Immature natural killer cell (primary cell): ENCODE data around the gene KCNJ13. TPM values are rescaled to one million over a fixed set of nuclear protein-coding genes. Genes with fewer than 3 reads are reported as not detected.
A peak's percentile ranks its signal among the peaks of the same experiment; 100 is the strongest.

ENCODE experiments used
- DNase-seq, 3 donors: peaks; one replicate each; pipeline ENCODE4 v3.0.0; 2022; ENCODE audit warnings: mixed read lengths in 1 of 3
- H3K27ac Mint-ChIP-seq, 6 donors: one replicate each; pipeline ENCODE4 v1.8.0; 2020; ENCODE audit warnings: mixed read lengths in 6 of 6, mild to moderate bottlenecking in 5 of 6, inconsistent platforms in 4 of 6, moderate library complexity in 3 of 6
- H3K27me3 Mint-ChIP-seq, 3 donors: one replicate each; pipeline ENCODE4 v1.8.0; 2020 to 2021; ENCODE audit warnings: low read depth in 3 of 3, mild to moderate bottlenecking in 3 of 3, mixed read lengths in 3 of 3, moderate library complexity in 3 of 3, inconsistent platforms in 1 of 3
- H3K36me3 Mint-ChIP-seq, 3 donors: one replicate each; pipeline ENCODE4 v1.8.0; 2020; ENCODE audit warnings: mixed read lengths in 3 of 3, inconsistent platforms in 2 of 3, mild to moderate bottlenecking in 2 of 3
- H3K4me1 Mint-ChIP-seq, 2 donors: one replicate each; pipeline ENCODE4 v1.8.0; 2020; ENCODE audit warnings: inconsistent platforms in 2 of 2, mild to moderate bottlenecking in 2 of 2, mixed read lengths in 2 of 2, moderate library complexity in 1 of 2
- H3K4me3 Mint-ChIP-seq, 5 donors: one replicate each; pipeline ENCODE4 v1.8.0; 2020; ENCODE audit warnings: mild to moderate bottlenecking in 5 of 5, mixed read lengths in 5 of 5, inconsistent platforms in 3 of 5, moderate library complexity in 3 of 5
- H3K9me3 Mint-ChIP-seq, 6 donors: one replicate each; pipeline ENCODE4 v1.8.0; 2020; ENCODE audit warnings: mild to moderate bottlenecking in 6 of 6, mixed read lengths in 6 of 6, inconsistent platforms in 4 of 6, moderate library complexity in 3 of 6
- polyA plus RNA-seq, 3 donors: library from polyadenylated mRNA; unstranded; fragments of 300-500 nt; fragmentation: Illumina TruSeq; gene quantifications; one replicate each; pipeline ENCODE4 v1.2.3, GENCODE V29; 2021

KCNJ13 gene
- polyA plus RNA-seq, 3 donors from 2014 or later, result 0.56 TPM; not detected in 2

DNA sequence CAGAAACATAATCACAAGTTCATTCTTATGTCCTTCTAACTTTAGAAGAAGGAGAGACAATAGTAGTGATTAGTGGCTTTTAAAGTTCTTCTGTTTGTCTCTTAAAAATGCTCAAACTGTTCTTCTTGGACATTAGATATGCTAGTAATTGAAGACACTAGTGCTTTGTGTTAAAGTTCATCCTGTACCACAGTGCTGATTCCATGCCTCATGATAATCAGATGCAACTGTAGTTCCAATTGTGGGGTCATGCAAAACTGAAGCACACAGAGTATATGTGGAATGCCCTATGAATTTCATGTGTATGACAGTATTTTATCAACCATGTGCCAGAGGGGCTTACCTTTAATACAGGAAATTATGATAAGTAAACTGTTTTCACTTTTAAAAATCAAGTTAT is 11.4 kb upstream of the KCNJ13 start:
- no peaks in the 10 kb centered on the region for H3K9me3 Mint-ChIP-seq
- no peaks in the 10 kb centered on the region for H3K4me1 Mint-ChIP-seq
- H3K36me3 Mint-ChIP-seq, result peaks cover 25 to 56% (median 30%) of the 10 kb centered on the region in 3 donors
- no peak overlapping the region for H3K4me3 Mint-ChIP-seq
- DNase-seq, result no peak
- H3K27ac Mint-ChIP-seq, result no peak overlapping the region
- H3K27me3 Mint-ChIP-seq, result no peaks in the 10 kb centered on the region

DNA sequence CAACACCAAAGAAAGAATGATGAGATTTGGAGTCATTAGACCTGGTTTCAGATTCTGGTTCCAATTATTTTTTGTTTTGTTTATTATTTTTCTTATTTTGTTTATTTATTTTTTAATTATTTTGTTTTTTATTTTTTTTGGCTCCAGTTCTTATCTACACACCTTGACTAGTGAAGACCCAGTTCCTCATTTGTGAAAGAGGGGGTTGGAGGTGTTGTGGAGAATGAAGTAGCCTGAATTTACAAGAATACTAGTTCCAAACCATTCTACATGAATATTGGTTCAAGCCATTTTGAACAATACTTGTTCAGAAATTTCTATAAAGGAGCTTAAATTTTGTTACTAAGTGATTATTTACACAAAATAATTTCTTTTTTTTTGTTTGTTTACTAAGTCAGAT is 6.9 kb upstream of the KCNJ13 start:
- Mint-ChIP-seq H3K4me3 (no peak overlapping the region), H3K27me3 (peaks cover 0 to 3% (median 0%) of the 10 kb centered on the region in 3 donors), H3K4me1 (peaks cover 0 to 5% of the 10 kb centered on the region in 2 donors), H3K36me3 (peaks cover 5 to 32% (median 19%) of the 10 kb centered on the region in 3 donors), H3K27ac (no peak overlapping the region), H3K9me3 (no peaks in the 10 kb centered on the region)
- DNase-seq, result no peak

GRCh38 chr2:232781765-232782164 is 5.4 kb upstream of the KCNJ13 start:
- H3K27me3 Mint-ChIP-seq, result peaks cover 0 to 3% (median 0%) of the 10 kb centered on the region in 3 donors
- no peak for DNase-seq

DNA sequence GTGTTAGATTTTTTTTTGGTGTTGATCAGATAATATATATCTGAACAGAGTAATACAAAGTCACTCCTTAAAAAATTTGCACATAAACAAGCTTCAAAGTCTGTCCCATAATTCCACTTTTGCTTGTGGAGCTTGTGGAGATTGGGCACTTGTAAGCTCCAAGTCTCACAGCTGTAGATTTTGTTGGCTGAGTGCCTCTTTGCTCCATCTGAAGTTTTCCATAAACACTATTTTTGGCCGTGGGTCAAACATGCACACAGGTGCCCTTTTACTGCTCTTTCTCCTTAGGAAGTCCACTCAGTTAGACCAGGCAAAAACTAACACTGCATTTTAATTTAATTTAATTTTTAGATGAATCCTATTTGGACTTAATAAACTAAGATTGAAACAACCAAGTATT is 3.6 kb upstream of the KCNJ13 start:
- Mint-ChIP-seq H3K27ac (no peak overlapping the region), H3K9me3 (no peaks in the 10 kb centered on the region), H3K27me3 (peaks cover 0 to 3% (median 0%) of the 10 kb centered on the region in 3 donors), H3K4me1 (peaks cover 0 to 5% of the 10 kb centered on the region in 2 donors), H3K4me3 (no peak overlapping the region), H3K36me3 (peaks cover 0 to 20% (median 10%) of the 10 kb centered on the region in 3 donors)
- no peak for DNase-seq

More at GRCh38 chr2:232781765-232782164, 5.4 kb upstream of the KCNJ13 start:
- Mint-ChIP-seq H3K27ac (no peak overlapping the region), H3K36me3 (peaks cover 0 to 22% (median 12%) of the 10 kb centered on the region in 3 donors), H3K4me3 (no peak overlapping the region), H3K9me3 (no peaks in the 10 kb centered on the region), H3K4me1 (peaks cover 0 to 5% of the 10 kb centered on the region in 2 donors)

DNA sequence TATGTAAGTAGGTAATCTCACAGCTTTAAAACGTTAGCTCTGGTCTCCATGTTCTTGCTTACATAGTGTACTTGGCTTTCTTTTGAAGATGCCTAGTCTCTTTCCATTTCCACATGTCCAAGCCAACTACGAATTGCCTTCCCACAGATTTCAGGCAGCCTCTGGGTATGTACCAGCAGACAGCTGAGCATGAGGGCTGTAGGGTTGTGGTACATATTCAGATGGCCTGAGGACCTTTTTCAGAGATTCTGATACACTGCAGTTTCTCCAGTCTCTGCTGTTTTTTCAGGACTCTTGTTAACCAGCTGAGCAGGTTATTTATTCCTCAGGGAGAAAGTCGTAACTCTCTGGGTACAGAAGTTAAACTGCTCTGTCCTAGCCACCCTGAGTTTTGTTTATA is 3.1 kb upstream of the KCNJ13 start:
- Mint-ChIP-seq H3K27ac (no peak overlapping the region), H3K36me3 (peaks cover 0 to 15% (median 5%) of the 10 kb centered on the region in 3 donors), H3K4me1 (peaks cover 0 to 5% of the 10 kb centered on the region in 2 donors), H3K9me3 (no peaks in the 10 kb centered on the region), H3K27me3 (peaks cover 0 to 3% (median 0%) of the 10 kb centered on the region in 3 donors), H3K4me3 (no peak overlapping the region)
- DNase-seq, result no peak

- peaks cover 5 to 16% of the 10 kb centered on the region in 2 donors for H3K4me1 Mint-ChIP-seq
- no peaks in the 10 kb centered on the region for H3K9me3 Mint-ChIP-seq
- H3K36me3 Mint-ChIP-seq, result peaks cover 0 to 15% (median 5%) of the 10 kb centered on the region in 3 donors
- no peak overlapping the region for H3K4me3 Mint-ChIP-seq
- no peak overlapping the region for H3K27ac Mint-ChIP-seq
- H3K27me3 Mint-ChIP-seq, result peaks cover 0 to 4% (median 0%) of the 10 kb centered on the region in 3 donors
- no peak for DNase-seq
Measured at GRCh38 chr2:232777276-232777675, 911 bp upstream of the KCNJ13 start.

DNA sequence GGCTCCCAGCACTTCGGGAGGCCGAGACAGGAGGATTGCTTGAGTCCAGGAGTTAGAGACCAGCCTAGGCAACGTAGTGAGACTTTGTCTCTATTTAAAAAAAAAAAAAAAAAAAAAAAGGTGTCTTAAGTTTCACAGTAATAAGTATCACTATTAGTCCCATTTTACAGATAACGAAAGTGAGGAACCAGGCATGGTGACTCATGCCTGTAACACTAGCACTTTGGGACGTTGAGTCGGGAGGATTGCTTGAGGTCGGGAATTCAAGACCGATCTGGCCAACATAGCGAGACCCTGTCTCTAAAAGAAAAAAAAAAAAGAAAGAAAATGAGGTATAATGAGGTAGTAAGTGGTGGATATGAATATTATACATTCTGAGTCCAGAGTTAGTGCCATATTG is 2.5 kb downstream of the KCNJ13 start:
- no peak for DNase-seq
- Mint-ChIP-seq H3K27me3 (peaks cover 0 to 2% (median 0%) of the 10 kb centered on the region in 3 donors), H3K36me3 (peaks cover 0 to 6% (median 4%) of the 10 kb centered on the region in 3 donors), H3K4me3 (no peak overlapping the region), H3K9me3 (no peaks in the 10 kb centered on the region), H3K4me1 (peaks cover 9 to 16% of the 10 kb centered on the region in 2 donors), H3K27ac (no peak overlapping the region)

GRCh38 chr2:232772531-232772930 is 3.8 kb downstream of the KCNJ13 start:
- peaks cover 9 to 16% of the 10 kb centered on the region in 2 donors for H3K4me1 Mint-ChIP-seq
- no peaks in the 10 kb centered on the region for H3K9me3 Mint-ChIP-seq
- no peak for DNase-seq
- no peak overlapping the region for H3K4me3 Mint-ChIP-seq
- peaks cover 0 to 2% (median 0%) of the 10 kb centered on the region in 3 donors for H3K27me3 Mint-ChIP-seq
- peak overlapping the region in 2 of 6 donors; percentile 64 to 77 for H3K27ac Mint-ChIP-seq
- peaks cover 7 to 15% (median 9%) of the 10 kb centered on the region in 3 donors for H3K36me3 Mint-ChIP-seq

GRCh38 chr2:232771870-232772269 is 4.5 kb downstream of the KCNJ13 start:
- DNase-seq, result no peak
- no peak overlapping the region for H3K4me3 Mint-ChIP-seq
- H3K9me3 Mint-ChIP-seq, result no peaks in the 10 kb centered on the region
- peaks cover 8 to 18% (median 9%) of the 10 kb centered on the region in 3 donors for H3K36me3 Mint-ChIP-seq
- peak overlapping the region in 3 of 6 donors; percentile 4 to 18 (median 9) for H3K27ac Mint-ChIP-seq
- H3K4me1 Mint-ChIP-seq, result peaks cover 9 to 16% of the 10 kb centered on the region in 2 donors
- H3K27me3 Mint-ChIP-seq, result peaks cover 0 to 2% (median 0%) of the 10 kb centered on the region in 3 donors

- Mint-ChIP-seq H3K27me3 (peaks cover 0 to 2% (median 0%) of the 10 kb centered on the region in 3 donors), H3K4me3 (no peak overlapping the region), H3K4me1 (peaks cover 9 to 16% of the 10 kb centered on the region in 2 donors), H3K36me3 (peaks cover 8 to 18% (median 14%) of the 10 kb centered on the region in 3 donors), H3K9me3 (no peaks in the 10 kb centered on the region), H3K27ac (peak overlapping the region in 1 of 6 donors; percentile 53)
- DNase-seq, result no peak
Measured at GRCh38 chr2:232770207-232770606, 6.2 kb downstream of the KCNJ13 start.

DNA sequence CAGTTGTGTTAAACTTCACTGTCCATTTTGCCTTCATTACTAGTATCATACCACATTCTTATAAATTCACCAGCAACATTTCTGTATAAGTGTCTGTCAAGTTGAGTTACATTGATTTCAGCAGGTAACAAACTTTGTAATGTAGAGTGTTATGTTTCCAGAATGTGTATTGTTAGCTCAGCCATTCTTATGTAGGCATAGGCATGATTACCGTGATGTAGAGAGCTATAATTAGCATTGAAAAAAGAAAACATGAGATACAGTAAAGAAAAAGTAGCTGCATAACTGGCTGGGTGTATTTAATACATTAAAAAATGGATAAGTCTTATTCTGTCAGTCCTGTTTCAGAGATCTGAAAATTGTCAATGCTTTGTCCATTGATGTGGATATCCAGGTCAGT is 8.5 kb downstream of the KCNJ13 start:
- H3K36me3 Mint-ChIP-seq, result peaks cover 11 to 31% (median 24%) of the 10 kb centered on the region in 3 donors
- DNase-seq, result no peak
- H3K4me1 Mint-ChIP-seq, result peaks cover 9 to 11% of the 10 kb centered on the region in 2 donors
- H3K9me3 Mint-ChIP-seq, result no peaks in the 10 kb centered on the region
- no peak overlapping the region for H3K4me3 Mint-ChIP-seq
- no peaks in the 10 kb centered on the region for H3K27me3 Mint-ChIP-seq
- H3K27ac Mint-ChIP-seq, result peak overlapping the region in 1 of 6 donors; percentile 40

DNA sequence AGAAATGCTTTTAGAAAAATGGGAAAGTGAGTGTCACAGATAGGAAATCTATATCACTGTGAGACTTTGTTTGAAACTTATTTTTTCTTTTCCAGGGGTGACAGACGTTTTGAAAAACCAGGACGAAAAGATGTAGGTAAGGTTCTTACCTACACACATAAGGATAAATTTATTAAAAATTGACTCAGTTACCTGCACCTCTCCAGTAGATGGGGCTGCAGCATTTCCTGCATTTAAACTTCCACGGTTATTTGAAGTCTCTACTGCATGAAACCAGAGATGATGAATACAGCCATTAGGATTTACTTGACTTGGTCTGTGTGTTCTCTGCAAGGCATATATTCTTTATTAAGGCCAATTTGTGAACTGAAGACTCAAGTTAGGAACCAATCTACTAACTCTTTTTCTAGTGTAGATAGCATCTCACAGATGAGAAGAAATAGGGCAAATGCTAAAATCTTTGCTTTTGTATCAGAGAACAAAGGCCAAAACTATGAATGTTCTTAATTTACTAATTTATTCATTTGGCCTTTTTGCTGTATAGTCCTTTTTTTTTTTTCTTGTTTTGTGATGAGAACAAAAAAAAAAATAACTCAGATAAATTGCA is 15.0 kb downstream of the KCNJ13 start:
- peaks cover 15 to 23% of the 10 kb centered on the region in 2 donors for H3K4me1 Mint-ChIP-seq

DNA sequence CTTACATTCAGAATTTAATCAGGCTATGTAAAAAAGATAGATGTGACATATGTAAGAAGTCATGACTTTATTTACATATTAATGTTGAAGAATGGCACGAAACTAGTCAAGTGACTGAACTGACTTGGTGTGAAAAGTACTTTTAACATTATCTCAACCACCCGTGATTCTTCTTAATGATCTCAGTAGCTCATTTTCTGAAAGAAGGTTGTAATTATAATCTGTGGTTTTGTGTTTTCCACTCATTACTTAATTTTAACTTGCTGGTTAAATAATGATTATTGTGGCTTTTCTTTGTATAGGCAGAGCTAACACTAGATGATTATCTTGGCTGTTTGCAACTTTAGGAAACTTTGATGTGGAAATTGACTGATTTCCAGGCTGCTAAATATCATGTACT is 18.5 kb downstream of the KCNJ13 start:
- H3K27ac Mint-ChIP-seq, result peak overlapping the region in 5 of 6 donors; percentile 13 to 55 (median 32)
- no peak for DNase-seq
- no peaks in the 10 kb centered on the region for H3K27me3 Mint-ChIP-seq
- H3K4me3 Mint-ChIP-seq, result no peak overlapping the region
- no peaks in the 10 kb centered on the region for H3K9me3 Mint-ChIP-seq
- H3K4me1 Mint-ChIP-seq, result peaks cover 15 to 23% of the 10 kb centered on the region in 2 donors
- peaks cover 9 to 28% (median 16%) of the 10 kb centered on the region in 3 donors for H3K36me3 Mint-ChIP-seq

More for the DNA sequence above, 15.0 kb downstream of the KCNJ13 start:
- H3K4me3 Mint-ChIP-seq, result no peak overlapping the region
- no peaks in the 10 kb centered on the region for H3K9me3 Mint-ChIP-seq
- H3K27me3 Mint-ChIP-seq, result no peaks in the 10 kb centered on the region
- peak; percentile 9 to 33 (median 22) for DNase-seq
- no peak overlapping the region for H3K27ac Mint-ChIP-seq
- peaks cover 8 to 36% (median 27%) of the 10 kb centered on the region in 3 donors for H3K36me3 Mint-ChIP-seq

- Mint-ChIP-seq H3K4me3 (no peak overlapping the region), H3K36me3 (peaks cover 18 to 34% (median 21%) of the 10 kb centered on the region in 3 donors), H3K27ac (peak overlapping the region in 2 of 6 donors; percentile 56 to 66), H3K4me1 (peaks cover 0 to 4% of the 10 kb centered on the region in 2 donors), H3K9me3 (no peaks in the 10 kb centered on the region), H3K27me3 (peaks cover 0 to 2% (median 0%) of the 10 kb centered on the region in 3 donors)
- no peak for DNase-seq
Measured at GRCh38 chr2:232750135-232750671, 26.2 kb downstream of the KCNJ13 start.
